Measurements from ENCODE around the gene NKAPD1.
"Not testable (repeated sequence)": the region's sequence is repeated elsewhere in the genome, so short reads cannot be mapped to it uniquely, and the experiment has no call there.

Gene NKAPD1

DNA sequence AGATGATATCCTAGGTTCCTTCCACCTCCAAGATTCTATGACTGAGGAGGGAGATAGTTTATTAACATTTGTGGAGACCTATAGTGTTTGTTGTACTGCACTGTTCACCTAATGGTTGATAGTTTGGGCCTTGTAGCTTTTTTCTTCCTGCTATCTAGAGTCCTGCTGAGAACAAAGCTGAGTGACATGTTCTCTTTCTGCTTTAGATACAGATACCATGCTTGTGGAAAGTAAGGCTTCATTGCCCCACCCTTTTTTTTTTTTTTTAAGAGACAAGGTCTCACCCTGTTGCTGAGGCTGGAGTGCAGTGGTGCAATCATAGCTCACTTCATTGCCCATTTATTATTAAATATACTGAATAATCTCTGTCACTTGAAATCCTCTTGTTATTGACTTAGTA lies 36.6 kb upstream of the NKAPD1 start:
- TF ChIP-seq, protein P1, sequence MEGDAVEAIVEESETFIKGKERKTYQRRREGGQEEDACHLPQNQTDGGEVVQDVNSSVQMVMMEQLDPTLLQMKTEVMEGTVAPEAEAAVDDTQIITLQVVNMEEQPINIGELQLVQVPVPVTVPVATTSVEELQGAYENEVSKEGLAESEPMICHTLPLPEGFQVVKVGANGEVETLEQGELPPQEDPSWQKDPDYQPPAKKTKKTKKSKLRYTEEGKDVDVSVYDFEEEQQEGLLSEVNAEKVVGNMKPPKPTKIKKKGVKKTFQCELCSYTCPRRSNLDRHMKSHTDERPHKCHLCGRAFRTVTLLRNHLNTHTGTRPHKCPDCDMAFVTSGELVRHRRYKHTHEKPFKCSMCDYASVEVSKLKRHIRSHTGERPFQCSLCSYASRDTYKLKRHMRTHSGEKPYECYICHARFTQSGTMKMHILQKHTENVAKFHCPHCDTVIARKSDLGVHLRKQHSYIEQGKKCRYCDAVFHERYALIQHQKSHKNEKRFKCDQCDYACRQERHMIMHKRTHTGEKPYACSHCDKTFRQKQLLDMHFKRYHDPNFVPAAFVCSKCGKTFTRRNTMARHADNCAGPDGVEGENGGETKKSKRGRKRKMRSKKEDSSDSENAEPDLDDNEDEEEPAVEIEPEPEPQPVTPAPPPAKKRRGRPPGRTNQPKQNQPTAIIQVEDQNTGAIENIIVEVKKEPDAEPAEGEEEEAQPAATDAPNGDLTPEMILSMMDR (IDR thresholded peaks at IDR 0.05; ENCODE audit: insufficient read depth, missing control alignments), result no peak
- FAIRE-seq, result no peak
- DNase-seq (ENCODE audit: insufficient read length, low spot score), result no peak

DNA sequence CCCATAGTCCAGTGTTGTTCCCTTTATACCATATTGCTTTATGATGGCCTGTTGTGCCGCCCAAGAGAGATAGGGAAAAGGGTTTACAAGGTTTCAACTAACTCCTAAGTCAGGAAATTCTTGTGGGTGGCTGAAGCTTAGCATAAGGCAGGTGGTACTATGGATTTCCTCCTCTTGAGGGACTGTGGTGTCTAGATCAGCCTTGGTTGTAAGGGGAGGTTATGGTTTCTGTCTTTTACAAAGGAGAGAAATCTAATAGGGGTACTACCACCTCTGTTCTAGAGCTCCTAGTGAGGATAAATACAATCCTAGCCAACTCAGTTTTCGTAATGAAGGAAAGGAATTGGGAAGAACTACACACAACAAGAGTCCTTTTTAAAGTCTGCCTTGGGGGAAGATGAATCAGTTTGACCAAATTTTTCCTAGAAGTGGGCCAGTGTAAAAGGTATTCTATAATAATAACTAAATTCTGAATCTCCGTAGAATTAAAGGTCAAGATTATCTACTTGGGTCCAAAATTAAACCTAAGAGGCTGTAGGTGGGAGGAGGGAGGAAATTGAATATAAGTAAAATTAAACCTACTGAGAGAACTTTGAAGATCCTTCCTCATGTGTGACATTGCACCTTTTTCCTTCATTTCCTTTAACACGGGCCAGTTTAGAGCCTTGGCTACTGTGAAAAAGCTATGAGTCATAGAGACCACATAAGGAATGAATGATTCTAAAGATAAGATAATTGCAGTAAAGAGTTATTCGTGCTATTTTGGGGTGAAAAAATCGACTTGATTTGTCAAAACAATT lies 31.7 kb upstream of the NKAPD1 start:
- FAIRE-seq (no peak), DNase-seq (ENCODE audit: insufficient read length, low spot score) (no peak)
- TF ChIP-seq, protein P1 (IDR thresholded peaks at IDR 0.05; ENCODE audit: insufficient read depth, missing control alignments), result no peak

DNA sequence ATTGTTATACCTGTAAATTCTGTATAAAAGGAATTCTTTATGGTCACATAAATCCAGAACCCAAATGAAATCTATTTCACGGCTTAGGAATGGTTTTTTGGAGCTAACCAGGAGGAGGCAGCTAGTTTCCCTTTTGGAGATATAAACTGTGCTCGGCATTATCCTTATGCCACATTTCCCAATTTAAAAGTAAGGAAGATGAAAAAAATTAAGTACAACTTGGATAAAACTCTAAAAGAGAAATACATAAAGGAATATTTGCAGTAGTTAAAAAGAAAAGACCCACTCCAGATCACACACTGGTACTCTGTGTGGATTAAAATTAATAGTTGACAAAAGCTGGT lies 31.2 kb upstream of the NKAPD1 start:
- DNase-seq (ENCODE audit: insufficient read length, low spot score) (no peak), FAIRE-seq (no peak)
- TF ChIP-seq, protein P1 (IDR thresholded peaks at IDR 0.05; ENCODE audit: insufficient read depth, missing control alignments), result no peak

DNA sequence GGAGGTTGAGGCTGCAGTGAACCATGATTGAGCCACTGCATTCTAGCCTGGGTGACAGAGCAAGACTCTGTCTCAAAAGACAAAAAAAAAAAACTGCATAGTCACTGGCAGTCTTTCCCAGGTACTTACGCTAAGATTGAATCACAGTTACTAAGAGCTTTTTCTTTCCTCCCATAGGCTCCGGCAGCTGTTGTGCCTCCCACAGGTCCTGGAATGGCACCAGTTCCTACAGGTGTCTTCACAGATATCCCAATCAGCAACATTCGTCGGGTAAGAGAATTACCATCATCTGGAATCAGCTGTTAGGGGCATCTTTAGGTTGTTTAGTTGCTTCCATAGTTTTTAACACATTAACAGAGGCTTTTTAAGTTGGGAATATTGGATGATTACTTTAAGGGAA lies 29.1 kb upstream of the NKAPD1 start:
- FAIRE-seq, result no peak
- TF ChIP-seq, protein P1 (IDR thresholded peaks at IDR 0.05; ENCODE audit: insufficient read depth, missing control alignments), result no peak
- DNase-seq (ENCODE audit: insufficient read length, low spot score), result no peak

DNA sequence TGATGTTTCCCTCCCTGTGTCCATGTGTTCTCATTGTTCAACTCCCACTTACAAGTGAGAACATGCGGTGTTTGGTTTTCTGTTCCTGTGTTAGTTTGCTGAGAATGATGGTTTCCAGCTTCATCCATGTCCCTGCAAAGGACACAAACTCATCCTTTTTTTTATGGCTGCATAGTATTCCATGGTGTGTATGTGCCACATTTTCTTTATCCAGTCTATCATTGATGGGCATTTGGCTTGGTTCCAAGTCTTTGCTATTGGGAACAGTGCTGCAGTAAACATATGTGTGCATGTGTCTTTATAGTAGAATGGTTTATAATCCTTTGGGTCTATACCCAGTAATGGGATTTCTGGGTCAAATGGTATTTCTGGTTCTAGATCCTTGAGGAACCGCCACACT lies 27.5 kb upstream of the NKAPD1 start:
- not testable (repeated sequence) for FAIRE-seq; DNase-seq (ENCODE audit: insufficient read length, low spot score)

DNA sequence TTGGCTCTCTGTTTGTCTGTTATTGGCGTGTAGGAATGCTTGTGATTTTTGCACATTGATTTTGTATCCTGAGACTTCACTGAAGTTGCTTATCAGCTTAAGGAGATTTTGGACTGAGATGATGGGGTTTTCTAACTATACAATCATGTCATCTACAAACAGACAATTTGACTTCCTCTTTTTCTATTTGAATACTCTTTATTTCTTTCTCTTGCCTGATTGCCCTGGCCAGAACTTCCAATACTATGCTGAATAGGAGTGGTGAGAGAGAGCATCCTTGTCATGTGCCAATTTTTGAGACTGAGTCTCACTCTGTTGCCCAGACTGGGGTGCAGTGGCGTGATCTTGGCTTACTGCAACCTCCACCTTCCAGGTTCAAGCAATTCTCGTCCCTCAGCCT lies 25.8 kb upstream of the NKAPD1 start:
- FAIRE-seq; DNase-seq (ENCODE audit: insufficient read length, low spot score): not testable (repeated sequence)

DNA sequence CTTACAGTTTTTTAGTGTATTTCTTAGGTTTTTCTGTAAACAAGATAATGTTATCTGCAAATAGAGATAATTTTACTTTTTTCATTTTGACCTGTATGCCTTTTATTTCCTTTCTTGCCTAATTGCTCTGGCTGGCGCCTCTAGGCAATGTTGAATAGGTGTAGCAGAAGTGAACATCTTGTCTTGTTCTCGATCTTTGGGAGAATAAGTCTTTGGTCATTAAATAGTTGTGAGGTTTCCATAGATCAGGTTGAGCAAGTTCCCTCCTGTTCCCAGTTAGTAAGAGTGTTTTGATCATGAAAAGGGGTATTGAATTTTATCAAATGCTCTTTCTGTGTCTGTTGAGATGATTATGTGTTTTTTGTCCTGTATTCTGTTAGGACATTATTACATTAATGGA lies 24.3 kb upstream of the NKAPD1 start:
- FAIRE-seq (peak; percentile 46), DNase-seq (ENCODE audit: insufficient read length, low spot score) (no peak)
- TF ChIP-seq, protein P1 (IDR thresholded peaks at IDR 0.05; ENCODE audit: insufficient read depth, missing control alignments), result no peak

DNA sequence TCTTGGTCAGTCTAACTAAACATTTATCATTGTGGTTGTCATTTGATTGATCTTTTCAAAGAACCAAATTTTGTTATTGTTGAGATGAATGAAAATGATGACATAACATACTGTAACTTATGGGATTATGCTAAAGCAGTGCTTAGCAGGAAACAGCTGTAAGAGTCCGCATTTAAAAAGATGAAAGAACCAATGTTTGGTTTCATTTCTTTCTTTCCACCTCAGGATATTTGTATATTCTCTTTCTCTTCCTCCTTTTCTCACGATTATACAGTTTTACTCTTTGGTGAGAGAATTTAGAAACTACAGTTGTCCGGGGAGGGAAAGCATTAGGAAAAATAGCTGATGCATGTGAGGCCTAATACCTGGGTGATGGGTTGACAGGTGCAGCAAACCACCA lies 23.4 kb upstream of the NKAPD1 start:
- FAIRE-seq, result peak; percentile 61
- TF ChIP-seq, protein P1 (IDR thresholded peaks at IDR 0.05; ENCODE audit: insufficient read depth, missing control alignments), result no peak
- DNase-seq (ENCODE audit: insufficient read length, low spot score), result no peak
